H9 (cell line): ENCODE results near the gene INAFM1. TPM values are rescaled to one million over a fixed set of nuclear protein-coding genes. Genes with fewer than 3 reads are reported as not detected.

Experiments used
- DNase-seq: peaks from one replicate; pipeline ENCODE4 v3.0.0-alpha.2; 2017
- H2AFZ ChIP-seq: one replicate; pipeline ENCODE4 v1.6.1; 2013; ENCODE audit warnings: mild to moderate bottlenecking, low read length, control low read depth, moderate library complexity
- H2AK5ac ChIP-seq: 2 replicates; pipeline ENCODE4 v1.6.1; 2013; ENCODE audit warnings: low read length, control low read depth, mixed read lengths; ENCODE audit not compliant: insufficient read length
- H2BK120ac ChIP-seq: one replicate; pipeline ENCODE4 v1.6.1; 2013; ENCODE audit warnings: low read depth, mild to moderate bottlenecking, low read length, control low read depth, inconsistent platforms; ENCODE audit not compliant: poor library complexity, severe bottlenecking
- H2BK12ac ChIP-seq: 2 replicates; pipeline ENCODE4 v1.6.1; 2013; ENCODE audit warnings: low read length, control low read depth, mixed read lengths, low read depth; ENCODE audit not compliant: insufficient read length
- H2BK15ac ChIP-seq: 2 replicates; pipeline ENCODE4 v1.6.1; 2013; ENCODE audit warnings: low read depth, low read length, control low read depth
- H2BK20ac ChIP-seq: one replicate; pipeline ENCODE4 v1.6.1; 2013; ENCODE audit warnings: low read depth, mild to moderate bottlenecking, low read length, control low read depth, inconsistent platforms; ENCODE audit not compliant: poor library complexity, severe bottlenecking
- H2BK5ac ChIP-seq: 2 replicates; pipeline ENCODE4 v1.6.1; 2013; ENCODE audit warnings: low read length, control low read depth, mixed read lengths; ENCODE audit not compliant: insufficient read length
- H3K14ac ChIP-seq: 2 replicates; pipeline ENCODE4 v1.6.1; 2013; ENCODE audit warnings: low read length, control low read depth; ENCODE audit not compliant: insufficient read depth
- H3K18ac ChIP-seq: 2 replicates; pipeline ENCODE4 v1.6.1; 2013; ENCODE audit warnings: low read depth, mild to moderate bottlenecking, mixed read lengths, low read length, control low read depth; ENCODE audit not compliant: insufficient read length
- H3K23ac ChIP-seq: 2 replicates; pipeline ENCODE4 v1.6.1; 2013; ENCODE audit warnings: low read length, control low read depth, mixed read lengths, low read depth; ENCODE audit not compliant: insufficient read length
- H3K23me2 ChIP-seq: 2 replicates; pipeline ENCODE4 v1.6.1; 2013; ENCODE audit warnings: low read depth, mild to moderate bottlenecking, mixed read lengths, low read length, control low read depth; ENCODE audit not compliant: insufficient read length, poor library complexity, severe bottlenecking
- H3K27ac ChIP-seq: 2 replicates; pipeline ENCODE4 v1.5.1; 2013; ENCODE audit warnings: low read length, control low read depth, mixed read lengths, low read depth; ENCODE audit not compliant: insufficient read length
- H3K27me3 ChIP-seq: 2 replicates; pipeline ENCODE4 v1.6.1; 2013; ENCODE audit warnings: low read length, control low read depth, inconsistent platforms; ENCODE audit not compliant: insufficient read depth
- H3K4ac ChIP-seq: 2 replicates; pipeline ENCODE4 v1.6.1; 2013; ENCODE audit warnings: low read depth, mild to moderate bottlenecking, control low read depth, inconsistent platforms, low read length, moderate library complexity
- H3K4me1 ChIP-seq: 2 replicates; pipeline ENCODE4 v1.6.1; 2013; ENCODE audit warnings: low read length, control low read depth, inconsistent platforms; ENCODE audit not compliant: insufficient read depth
- H3K4me2 ChIP-seq: 2 replicates; pipeline ENCODE4 v1.6.1; 2013; ENCODE audit warnings: low read length, control low read depth, mixed read lengths; ENCODE audit not compliant: insufficient read length, insufficient read depth
- H3K56ac ChIP-seq: 2 replicates; pipeline ENCODE4 v1.6.1; 2013; ENCODE audit warnings: low read depth, mild to moderate bottlenecking, mixed read lengths, low read length, control low read depth; ENCODE audit not compliant: insufficient read length
- H3K79me1 ChIP-seq: 2 replicates; pipeline ENCODE4 v1.6.1; 2013; ENCODE audit warnings: low read depth, mild to moderate bottlenecking, moderate library complexity, low read length, control low read depth, inconsistent platforms; ENCODE audit not compliant: insufficient read depth, poor library complexity, severe bottlenecking
- H3K79me2 ChIP-seq: 2 replicates; pipeline ENCODE4 v1.6.1; 2013; ENCODE audit warnings: low read length, control low read depth, inconsistent platforms; ENCODE audit not compliant: insufficient read depth
- H3K9ac ChIP-seq: 2 replicates; pipeline ENCODE4 v1.6.1; 2013; ENCODE audit warnings: low read length, control low read depth, mixed read lengths; ENCODE audit not compliant: insufficient read length; ENCODE audit errors: extremely low read depth
- H3K9me3 ChIP-seq: one replicate; pipeline ENCODE4 v1.6.1; 2013; ENCODE audit warnings: low read depth, low read length, inconsistent platforms; ENCODE audit not compliant: control insufficient read depth
- H3T11ph ChIP-seq: one replicate; pipeline ENCODE4 v1.6.1; 2013; ENCODE audit warnings: mild to moderate bottlenecking, low read length, control low read depth, inconsistent platforms
- H4K20me1 ChIP-seq: one replicate; pipeline ENCODE4 v1.6.1; 2013; ENCODE audit not compliant: control insufficient read depth, insufficient read length, insufficient read depth
- H4K5ac ChIP-seq: 2 replicates; pipeline ENCODE4 v1.6.1; 2013; ENCODE audit warnings: low read depth, mild to moderate bottlenecking, mixed read lengths, low read length, control low read depth; ENCODE audit not compliant: insufficient read length
- H4K8ac ChIP-seq: replicated peaks from 2 replicates; pipeline ENCODE4 v1.6.1; 2013; ENCODE audit warnings: low read length, control low read depth, mixed read lengths, low read depth; ENCODE audit not compliant: insufficient read length
- H4K91ac ChIP-seq: 2 replicates; pipeline ENCODE4 v1.6.1; 2013; ENCODE audit warnings: low read depth, mild to moderate bottlenecking, moderate library complexity, mixed read lengths, low read length, control low read depth; ENCODE audit not compliant: insufficient read length
- H3K27ac Mint-ChIP-seq, 3 experiments: 2 replicates in 2 of 3; 3 replicates in 1 of 3; pipeline ENCODE4 v1.8.0; 2020 to 2021; ENCODE audit warnings: mixed read lengths in 3 of 3, mild to moderate bottlenecking in 1 of 3, moderate library complexity in 1 of 3
- H3K27me3 Mint-ChIP-seq: 2 replicates; pipeline ENCODE4 v1.8.0; 2021; ENCODE audit warnings: low read depth, mild to moderate bottlenecking, moderate library complexity, mixed read lengths
- H3K36me3 Mint-ChIP-seq, 3 experiments: 2 replicates in 2 of 3; 3 replicates in 1 of 3; pipeline ENCODE4 v1.8.0; 2020 to 2021; ENCODE audit warnings: low read depth in 3 of 3, mixed read lengths in 3 of 3; ENCODE audit not compliant: insufficient read depth in 1 of 3
- H3K4me1 Mint-ChIP-seq, 2 experiments: 2 replicates each; pipeline ENCODE4 v1.8.0; 2020; ENCODE audit warnings: mixed read lengths in 2 of 2
- H3K4me3 Mint-ChIP-seq, 2 experiments: 2 replicates in 1 of 2; 3 replicates in 1 of 2; pipeline ENCODE4 v1.8.0; 2020 to 2021; ENCODE audit warnings: mild to moderate bottlenecking in 2 of 2, mixed read lengths in 2 of 2, moderate library complexity in 1 of 2
- H3K9me3 Mint-ChIP-seq, 2 experiments: 2 replicates in 1 of 2; 3 replicates in 1 of 2; pipeline ENCODE4 v1.8.0; 2020; ENCODE audit warnings: mild to moderate bottlenecking in 2 of 2, mixed read lengths in 2 of 2, moderate library complexity in 1 of 2
- CTCF ChIP-seq: fragments of 200-600 bp; sonication (generic); conservative IDR thresholded peaks from 3 replicates; pipeline ENCODE4 v1.8.0; 2021; ENCODE audit warnings: antibody characterized with exemption, mild to moderate bottlenecking
- WGBS: extraction: QIAGEN DNeasy Blood & Tissue Kit; methylation state at CpG from one replicate; pipeline ENCODE4 v1.1.7; 2013; ENCODE audit warnings: missing lambda C conversion rate, low lambda C conversion rate, mixed read lengths; ENCODE audit not compliant: insufficient read length; ENCODE audit errors: extremely low coverage; 5-methylcytosine and 5-hydroxymethylcytosine counted together
- total RNA-seq: library from RNA; stranded (reverse); gene quantifications from 2 replicates; pipeline ENCODE4 v1.2.1, GENCODE V29; 2021

Gene INAFM1
- total RNA-seq, 1 experiment from 2014 or later: 8.5 TPM

DNA sequence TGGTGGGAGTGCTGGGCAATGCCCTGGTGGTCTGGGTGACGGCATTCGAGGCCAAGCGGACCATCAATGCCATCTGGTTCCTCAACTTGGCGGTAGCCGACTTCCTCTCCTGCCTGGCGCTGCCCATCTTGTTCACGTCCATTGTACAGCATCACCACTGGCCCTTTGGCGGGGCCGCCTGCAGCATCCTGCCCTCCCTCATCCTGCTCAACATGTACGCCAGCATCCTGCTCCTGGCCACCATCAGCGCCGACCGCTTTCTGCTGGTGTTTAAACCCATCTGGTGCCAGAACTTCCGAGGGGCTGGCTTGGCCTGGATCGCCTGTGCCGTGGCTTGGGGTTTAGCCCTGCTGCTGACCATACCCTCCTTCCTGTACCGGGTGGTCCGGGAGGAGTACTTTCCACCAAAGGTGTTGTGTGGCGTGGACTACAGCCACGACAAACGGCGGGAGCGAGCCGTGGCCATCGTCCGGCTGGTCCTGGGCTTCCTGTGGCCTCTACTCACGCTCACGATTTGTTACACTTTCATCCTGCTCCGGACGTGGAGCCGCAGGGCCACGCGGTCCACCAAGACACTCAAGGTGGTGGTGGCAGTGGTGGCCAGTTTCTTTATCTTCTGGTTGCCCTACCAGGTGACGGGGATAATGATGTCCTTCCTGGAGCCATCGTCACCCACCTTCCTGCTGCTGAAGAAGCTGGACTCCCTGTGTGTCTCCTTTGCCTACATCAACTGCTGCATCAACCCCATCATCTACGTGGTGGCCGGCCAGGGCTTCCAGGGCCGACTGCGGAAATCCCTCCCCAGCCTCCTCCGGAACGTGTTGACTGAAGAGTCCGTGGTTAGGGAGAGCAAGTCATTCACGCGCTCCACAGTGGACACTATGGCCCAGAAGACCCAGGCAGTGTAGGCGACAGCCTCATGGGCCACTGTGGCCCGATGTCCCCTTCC is 45.5 kb downstream of the INAFM1 start:
- Histone ChIP-seq H2BK12ac (no peak overlapping the region), H2AK5ac (no peak overlapping the region), H3T11ph (no peak overlapping the region), H4K5ac (no peak overlapping the region), H3K23me2 (peaks cover 3% of the 10 kb centered on the region), H2AFZ (no peak overlapping the region), H3K9ac (no peak overlapping the region), H3K27me3 (no peaks in the 10 kb centered on the region), H3K79me2 (no peaks in the 10 kb centered on the region), H2BK20ac (no peak overlapping the region), H3K23ac (no peak overlapping the region), H4K8ac (no peak overlapping the region), H3K27ac (no peak overlapping the region), H3K9me3 (no peaks in the 10 kb centered on the region), H2BK15ac (no peak overlapping the region), H3K18ac (no peak overlapping the region), H2BK120ac (no peak overlapping the region), H3K4me1 (no peaks in the 10 kb centered on the region), H4K91ac (no peak overlapping the region), H3K79me1 (no peaks in the 10 kb centered on the region), H4K20me1 (no peaks in the 10 kb centered on the region), H3K14ac (no peak overlapping the region), H3K56ac (no peak overlapping the region), H3K4ac (no peak overlapping the region), H2BK5ac (no peak overlapping the region), H3K4me2 (no peak overlapping the region)
- Mint-ChIP-seq H3K4me1 (peaks cover 0 to 7% of the 10 kb centered on the region in 2 experiments; a peak in 1 of 4 replicates), H3K9me3 (no peaks in the 10 kb centered on the region; a peak in 1 of 5 replicates), H3K4me3 (no peak overlapping the region), H3K27me3 (peaks cover 12% of the 10 kb centered on the region), H3K36me3 (no peaks in the 10 kb centered on the region; a peak in 1 of 7 replicates), H3K27ac (no peak overlapping the region)
- no peak for DNase-seq
- WGBS: no CpG with 5 or more reads among the region's 46 CpGs
- no peak for TF ChIP-seq CTCF
